Keratinocyte (primary cell): Measurements from ENCODE around the gene RBPJL. TPM values are rescaled to one million over a fixed set of nuclear protein-coding genes. Genes with fewer than 3 reads are reported as not detected.

ENCODE experiments used
- DNase-seq: peaks from one replicate; pipeline ENCODE4 v3.0.0-alpha.2; 2011; ENCODE audit warnings: low read depth, missing footprints, low spot score
- FAIRE-seq: peaks from 2 replicates; lab custom pipeline; 2011; peaks lifted over from hg19 to GRCh38; lab: Jason Lieb, UNC
- H2AFZ ChIP-seq: 2 replicates; pipeline ENCODE4 v1.6.0; 2012; ENCODE audit warnings: low read length, control low read depth, inconsistent platforms; ENCODE audit not compliant: control insufficient read depth
- H3K27ac ChIP-seq: 2 replicates; pipeline ENCODE4 v1.5.1; 2011; ENCODE audit warnings: low read length; ENCODE audit not compliant: control insufficient read depth, insufficient read depth
- H3K27me3 ChIP-seq: 3 replicates; pipeline ENCODE4 v1.6.0; 2011; ENCODE audit warnings: low read length; ENCODE audit not compliant: control insufficient read depth, insufficient read depth; ENCODE audit errors: extremely low read depth
- H3K36me3 ChIP-seq, 2 experiments: 2 replicates in 1 of 2; 3 replicates in 1 of 2; pipeline ENCODE4 v1.5.1; 2011; ENCODE audit warnings: low read length in 2 of 2, mild to moderate bottlenecking in 1 of 2; ENCODE audit not compliant: control insufficient read depth in 2 of 2, insufficient read depth in 2 of 2; ENCODE audit errors: extremely low read depth in 1 of 2
- H3K4me1 ChIP-seq: 3 replicates; pipeline ENCODE4 v1.5.1; 2011; ENCODE audit warnings: low read length; ENCODE audit not compliant: control insufficient read depth, insufficient read depth; ENCODE audit errors: extremely low read depth
- H3K4me2 ChIP-seq: 3 replicates; pipeline ENCODE4 v1.6.0; 2011; ENCODE audit warnings: low read depth, low read length; ENCODE audit not compliant: control insufficient read depth, insufficient read depth; ENCODE audit errors: extremely low read depth
- H3K4me3 ChIP-seq, 3 experiments: fragments of 200-600 bp in 1 of 3; sonication (generic) in 1 of 3; 2 replicates in 2 of 3; 3 replicates in 1 of 3; pipeline ENCODE4 v1.5.1; 2011 to 2016; ENCODE audit warnings: low read length in 3 of 3, mild to moderate bottlenecking in 3 of 3, control low read depth in 2 of 3, inconsistent platforms in 1 of 3, low read depth in 1 of 3, mixed read lengths in 1 of 3, mixed run types in 1 of 3, moderate library complexity in 1 of 3; ENCODE audit not compliant: control insufficient read depth in 2 of 3, insufficient read depth in 2 of 3; ENCODE audit errors: extremely low read depth in 1 of 3
- H3K79me2 ChIP-seq: 2 replicates; pipeline ENCODE4 v1.6.0; 2012; ENCODE audit warnings: low read length; ENCODE audit not compliant: control insufficient read depth, insufficient read depth
- H3K9ac ChIP-seq: 3 replicates; pipeline ENCODE4 v1.6.0; 2011; ENCODE audit warnings: low read length; ENCODE audit not compliant: control insufficient read depth, insufficient read depth; ENCODE audit errors: extremely low read depth
- H3K9me1 ChIP-seq: 3 replicates; pipeline ENCODE4 v1.6.0; 2011; ENCODE audit warnings: low read length; ENCODE audit not compliant: control insufficient read depth, insufficient read depth; ENCODE audit errors: extremely low read depth
- H3K9me3 ChIP-seq: 2 replicates; pipeline ENCODE4 v1.5.1; 2012; ENCODE audit warnings: low read depth, low read length; ENCODE audit not compliant: control insufficient read depth
- H4K20me1 ChIP-seq: 3 replicates; pipeline ENCODE4 v1.6.0; 2011; ENCODE audit warnings: low read length; ENCODE audit not compliant: control insufficient read depth, insufficient read depth; ENCODE audit errors: extremely low read depth
- EZH2 ChIP-seq: IDR thresholded peaks from one replicate; pipeline ENCODE4 v1.6.1; 2012; ENCODE audit warnings: inconsistent platforms, mild to moderate bottlenecking, low read length, moderate library complexity
- dilution Hi-C: fragments of 300-500 bp; cut with MboI; formaldehyde crosslinking; loops from one replicate; pipeline ENCODE4 v1.7.0; 2020; ENCODE audit warnings: low sequenced_read_pairs; ENCODE audit not compliant: extremely low pct_ligation_motif_present
- polyA plus RNA-seq, 5 experiments: library from polyadenylated mRNA; depleted of rRNA in 3 of 5; stranded (reverse) in 3 of 5; stranded (forward) in 1 of 5; unstranded in 1 of 5; fragments of >200 nt; gene quantifications; 1 replicate in 1 of 5; 2 replicates in 3 of 5; 3 replicates in 1 of 5; pipeline versions ENCODE4 v1.2.1 to v1.2.3, GENCODE V29; 2011 to 2012; ENCODE audit warnings: missing spikeins in 2 of 5, low read depth in 1 of 5, low replicate concordance in 1 of 5
- TF ChIP-seq, protein P1 (sequence below), 3 experiments: IDR thresholded peaks in 1 of 3; conservative IDR thresholded peaks in 1 of 3; optimal IDR thresholded peaks in 1 of 3; 2 replicates in 2 of 3; 3 replicates in 1 of 3; pipeline versions ENCODE3 to v1.5.1; 2011; ENCODE audit warnings: low read length in 3 of 3, mild to moderate bottlenecking in 3 of 3, moderate library complexity in 2 of 3, control low read depth in 1 of 3, inconsistent platforms in 1 of 3; ENCODE audit not compliant: insufficient read depth in 2 of 3; ENCODE audit errors: extremely low read depth in 1 of 3

Gene RBPJL
- polyA plus RNA-seq, 1 donor (not counting 4 experiments of a cell fraction or from before 2014, with no cell fraction given) = not detected

DNA sequence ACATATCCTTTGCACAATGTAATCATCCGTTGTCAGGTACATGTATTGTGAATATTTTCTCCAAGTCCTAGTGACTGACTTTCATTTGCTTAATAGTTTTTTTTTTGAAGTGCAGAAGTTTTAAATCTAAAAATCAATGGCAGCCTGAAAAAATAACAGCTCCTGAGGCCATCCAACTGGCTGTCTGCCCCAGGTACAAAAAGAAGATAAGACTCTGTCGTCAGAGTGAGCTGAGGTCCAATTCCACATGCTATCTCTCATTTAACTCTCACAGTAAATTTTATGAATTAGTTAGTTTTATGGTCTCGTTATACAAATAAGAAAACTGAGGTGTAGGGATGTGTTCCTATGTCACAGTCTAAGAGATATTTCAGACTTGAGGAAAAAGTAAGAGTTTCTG, 31.3 kb upstream of the RBPJL start:
- Histone ChIP-seq H3K4me2 (no peak overlapping the region), H2AFZ (no peak overlapping the region), H3K9me1 (no peaks in the 10 kb centered on the region), H3K9ac (no peak overlapping the region), H3K27ac (no peak overlapping the region), H3K4me3 (no peak overlapping the region), H3K36me3 (no peaks in the 10 kb centered on the region), H4K20me1 (no peaks in the 10 kb centered on the region), H3K79me2 (no peaks in the 10 kb centered on the region), H3K4me1 (no peaks in the 10 kb centered on the region), H3K9me3 (no peaks in the 10 kb centered on the region), H3K27me3 (peaks cover 10% of the 10 kb centered on the region)
- FAIRE-seq (no peak), DNase-seq (no peak)
- dilution Hi-C loops = no loop called here
- TF ChIP-seq, protein P1, sequence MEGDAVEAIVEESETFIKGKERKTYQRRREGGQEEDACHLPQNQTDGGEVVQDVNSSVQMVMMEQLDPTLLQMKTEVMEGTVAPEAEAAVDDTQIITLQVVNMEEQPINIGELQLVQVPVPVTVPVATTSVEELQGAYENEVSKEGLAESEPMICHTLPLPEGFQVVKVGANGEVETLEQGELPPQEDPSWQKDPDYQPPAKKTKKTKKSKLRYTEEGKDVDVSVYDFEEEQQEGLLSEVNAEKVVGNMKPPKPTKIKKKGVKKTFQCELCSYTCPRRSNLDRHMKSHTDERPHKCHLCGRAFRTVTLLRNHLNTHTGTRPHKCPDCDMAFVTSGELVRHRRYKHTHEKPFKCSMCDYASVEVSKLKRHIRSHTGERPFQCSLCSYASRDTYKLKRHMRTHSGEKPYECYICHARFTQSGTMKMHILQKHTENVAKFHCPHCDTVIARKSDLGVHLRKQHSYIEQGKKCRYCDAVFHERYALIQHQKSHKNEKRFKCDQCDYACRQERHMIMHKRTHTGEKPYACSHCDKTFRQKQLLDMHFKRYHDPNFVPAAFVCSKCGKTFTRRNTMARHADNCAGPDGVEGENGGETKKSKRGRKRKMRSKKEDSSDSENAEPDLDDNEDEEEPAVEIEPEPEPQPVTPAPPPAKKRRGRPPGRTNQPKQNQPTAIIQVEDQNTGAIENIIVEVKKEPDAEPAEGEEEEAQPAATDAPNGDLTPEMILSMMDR (optimal IDR thresholded peaks at IDR 0.05 in 1 of 3, IDR thresholded peaks at IDR 0.05 in 1 of 3, conservative IDR thresholded peaks at IDR 0.05 in 1 of 3; ENCODE audit: extremely low read depth in 1 of 3, insufficient read depth in 2 of 3, low read length in 3 of 3) = no peak
- no peak for TF ChIP-seq EZH2

DNA sequence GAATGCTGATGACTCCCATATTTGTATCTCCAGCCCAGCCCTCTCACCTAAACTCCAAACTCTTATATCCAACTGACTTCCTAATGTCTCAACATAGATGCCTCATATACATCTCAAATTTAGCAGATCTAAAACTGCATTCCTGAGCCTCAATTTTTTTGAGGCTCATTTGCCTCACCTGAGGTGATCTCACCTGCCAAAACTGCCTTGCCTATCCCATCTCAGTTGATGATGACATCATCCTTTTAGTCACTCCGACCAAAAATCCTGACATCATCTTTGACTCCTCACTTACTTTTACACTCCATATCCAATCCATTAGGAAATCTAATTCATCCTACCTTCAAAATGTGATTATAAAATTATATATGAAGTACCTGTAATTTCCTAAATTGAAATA, 26.6 kb upstream of the RBPJL start:
- H3K27me3 ChIP-seq = no peaks in the 10 kb centered on the region
- no peaks in the 10 kb centered on the region for H3K9me1 ChIP-seq
- dilution Hi-C loops = no loop called here
- no peak overlapping the region for H3K4me3 ChIP-seq
- H3K9ac ChIP-seq = no peak overlapping the region
- no peak for DNase-seq
- H3K27ac ChIP-seq = no peak overlapping the region
- no peak for FAIRE-seq
- TF ChIP-seq, protein P1 (optimal IDR thresholded peaks at IDR 0.05 in 1 of 3, IDR thresholded peaks at IDR 0.05 in 1 of 3, conservative IDR thresholded peaks at IDR 0.05 in 1 of 3; ENCODE audit: extremely low read depth in 1 of 3, insufficient read depth in 2 of 3, low read length in 3 of 3) = no peak
- no peak for TF ChIP-seq EZH2
- H3K9me3 ChIP-seq = no peaks in the 10 kb centered on the region
- H3K79me2 ChIP-seq = no peaks in the 10 kb centered on the region
- no peak overlapping the region for H2AFZ ChIP-seq
- H3K36me3 ChIP-seq = no peaks in the 10 kb centered on the region
- no peak overlapping the region for H3K4me2 ChIP-seq
- no peaks in the 10 kb centered on the region for H4K20me1 ChIP-seq
- H3K4me1 ChIP-seq = peaks cover 7% of the 10 kb centered on the region
